Iris pigment epithelial cell (primary cell): ENCODE data around the gene FOXO3.

ENCODE experiments used
- DNase-seq: peaks from one replicate; pipeline ENCODE4 v3.0.0-alpha.2; 2011; ENCODE audit warnings: low read depth

Gene FOXO3

DNA sequence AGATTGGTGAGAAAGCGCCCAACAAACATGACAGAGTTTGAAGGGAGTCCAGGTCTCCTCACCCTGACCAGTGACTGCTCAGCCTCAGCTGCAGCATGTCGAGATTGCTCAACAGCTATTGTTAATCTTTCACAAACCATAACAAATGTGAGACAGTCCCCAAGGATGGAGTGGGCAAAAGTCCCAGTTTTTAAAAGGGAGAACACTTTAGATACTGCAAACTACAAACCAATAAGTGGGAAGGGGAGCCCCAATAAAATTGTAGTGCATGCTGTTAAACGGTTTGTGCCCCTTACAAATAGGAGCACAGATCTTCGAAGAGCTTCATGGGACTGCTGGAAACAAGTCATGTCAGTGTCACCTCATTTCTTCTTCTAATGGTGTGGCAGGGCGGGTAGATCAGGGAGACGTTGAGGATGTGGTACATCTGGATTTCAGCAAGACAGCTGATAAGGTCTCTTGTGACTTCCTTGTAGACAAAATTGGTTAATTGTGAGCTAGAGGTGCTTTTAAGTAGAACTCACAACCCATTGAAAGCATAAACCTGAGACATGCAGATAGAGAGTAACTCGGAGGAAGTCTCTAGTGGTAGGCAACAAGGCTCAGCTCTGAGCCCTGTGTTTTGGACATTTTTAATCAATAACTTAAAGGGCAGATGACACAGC lies 153.5 kb downstream of the FOXO3 start:
- peak; percentile 45 for DNase-seq

DNA sequence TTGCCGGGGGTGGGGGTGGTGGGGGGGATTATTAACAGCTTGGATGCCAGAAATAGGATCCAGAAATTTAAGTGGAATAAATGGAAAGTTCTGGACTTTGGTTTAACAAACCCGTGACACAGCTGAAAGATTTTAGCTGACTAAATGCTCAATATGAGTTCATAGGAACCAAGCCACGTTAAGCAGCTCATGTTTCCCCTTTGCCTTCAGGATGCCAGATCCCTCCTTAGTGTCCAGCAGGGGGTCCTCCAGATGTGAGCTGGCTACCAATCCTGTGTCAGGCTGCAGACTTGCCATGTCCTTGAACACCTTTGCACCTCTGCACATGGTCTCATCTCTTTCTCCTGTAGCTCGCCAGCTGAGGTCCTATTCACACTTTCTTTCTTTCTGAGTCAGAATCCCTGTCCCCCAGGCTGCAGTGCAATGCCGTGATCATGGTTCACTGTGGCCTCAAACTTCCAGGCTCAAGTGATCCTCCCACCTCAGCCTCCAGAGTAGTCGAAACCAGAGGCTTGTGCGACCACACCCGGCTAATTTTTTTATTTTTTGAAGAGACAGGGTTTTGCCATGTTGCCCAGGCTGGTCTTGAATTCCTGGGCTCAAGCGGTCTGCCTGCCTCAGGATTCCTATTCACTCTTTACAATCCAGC lies 154.2 kb downstream of the FOXO3 start:
- no peak for DNase-seq

DNA sequence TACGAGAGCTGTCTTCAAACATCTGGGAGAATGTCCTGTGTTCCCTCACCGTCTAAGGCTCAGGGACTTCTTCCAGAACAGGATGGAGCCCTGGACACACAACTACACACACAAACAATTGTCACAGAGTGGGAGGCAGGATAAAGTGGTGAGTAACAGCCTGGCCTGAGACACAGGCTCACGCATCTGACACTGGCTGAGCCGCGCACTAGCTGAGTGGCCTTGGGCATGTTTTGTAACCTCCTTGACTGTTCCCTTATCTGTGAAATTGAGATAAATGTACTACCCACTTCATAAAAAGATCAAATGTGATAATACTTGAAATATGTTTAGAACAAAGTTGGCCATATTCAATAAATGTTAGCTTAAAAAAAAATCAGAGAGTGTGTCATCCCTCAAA lies 155.1 kb downstream of the FOXO3 start:
- peak; percentile 43 for DNase-seq

DNA sequence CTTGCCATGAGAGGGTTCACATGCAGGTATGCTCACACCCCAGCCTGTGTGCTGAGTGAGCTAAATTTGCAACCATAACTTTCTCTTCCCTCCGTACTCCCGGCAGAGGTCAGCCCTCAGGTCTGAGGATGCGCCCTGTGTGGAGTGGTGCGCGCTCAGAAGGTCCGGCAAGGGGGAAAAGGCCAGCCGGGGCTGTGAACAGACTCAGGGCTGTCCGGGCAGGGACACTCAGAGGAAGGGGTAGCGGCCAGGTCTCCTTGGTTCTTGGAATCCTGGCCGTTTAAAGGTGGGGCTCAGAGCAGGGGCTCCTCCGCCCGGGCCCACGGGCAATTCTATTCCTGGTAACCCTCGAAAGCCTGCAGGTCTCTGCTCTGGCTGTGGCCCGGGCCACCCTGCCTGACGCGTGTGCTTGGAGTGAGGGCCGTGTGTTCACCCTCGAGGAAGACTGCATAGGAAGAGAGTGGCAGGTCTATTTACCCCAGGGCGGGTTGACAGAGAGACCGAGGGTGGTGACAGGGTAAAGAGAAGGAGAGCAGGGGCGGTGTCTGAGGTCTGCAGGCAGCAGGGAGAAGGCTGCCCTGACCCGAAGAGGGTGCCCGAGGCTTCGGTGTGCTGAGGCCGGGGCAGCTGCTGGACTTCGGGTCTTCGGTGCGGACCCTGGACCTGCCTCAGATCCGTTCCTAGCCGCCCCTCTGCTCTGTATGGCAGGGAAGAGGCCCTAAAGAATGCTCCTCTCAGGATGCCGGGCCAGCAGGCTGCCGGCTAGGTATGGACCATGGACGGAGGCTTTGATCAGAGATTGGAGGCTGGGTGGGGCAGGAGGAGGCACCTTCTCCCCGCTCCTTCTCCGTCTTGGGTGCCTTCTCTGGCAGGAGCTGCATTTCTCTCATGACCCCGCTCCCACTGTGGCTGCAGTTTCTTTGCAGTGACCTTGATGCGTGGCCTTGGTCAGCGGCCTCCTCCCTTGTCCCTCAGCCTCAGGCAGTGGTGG lies 156.4 kb downstream of the FOXO3 start:
- DNase-seq: no peak

DNA sequence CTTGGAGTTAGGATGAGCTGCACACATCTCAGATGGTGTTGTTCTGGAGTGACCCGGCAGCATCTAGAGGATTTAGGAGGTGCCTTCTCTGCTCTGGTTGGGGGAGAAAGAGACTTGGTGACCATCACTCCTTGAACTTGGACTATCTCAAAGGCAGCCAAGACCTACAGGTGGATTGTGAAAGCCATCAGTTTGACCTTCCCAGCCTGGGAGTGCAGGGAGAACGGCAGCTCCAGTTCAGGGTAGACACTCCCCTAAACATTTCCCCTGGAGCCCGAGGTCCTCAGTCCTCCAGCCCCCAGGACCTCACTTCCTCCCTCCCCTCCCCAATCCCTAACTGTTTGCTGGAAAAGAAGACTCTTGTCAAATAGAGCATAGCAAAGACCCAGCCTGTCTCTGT lies 158.8 kb downstream of the FOXO3 start:
- DNase-seq: no peak

DNA sequence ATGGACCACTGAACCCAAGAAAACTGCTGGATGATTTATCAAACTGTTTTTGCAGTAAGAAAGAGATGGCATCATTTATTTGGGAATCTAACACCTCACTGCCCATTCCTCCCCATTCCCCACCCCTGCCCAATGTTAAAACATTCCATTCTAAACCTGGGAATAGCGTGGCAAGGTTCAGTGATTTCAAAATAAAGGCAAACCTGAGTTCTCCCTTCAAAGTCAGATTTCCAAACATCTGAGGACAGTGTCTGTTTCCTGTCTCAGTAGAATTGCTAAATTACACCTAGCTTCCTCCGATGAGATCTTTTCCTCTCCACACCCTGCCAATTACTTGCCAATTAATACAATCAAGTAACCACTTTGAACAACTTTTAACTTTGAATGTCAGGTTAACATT lies 160.1 kb downstream of the FOXO3 start:
- no peak for DNase-seq

DNA sequence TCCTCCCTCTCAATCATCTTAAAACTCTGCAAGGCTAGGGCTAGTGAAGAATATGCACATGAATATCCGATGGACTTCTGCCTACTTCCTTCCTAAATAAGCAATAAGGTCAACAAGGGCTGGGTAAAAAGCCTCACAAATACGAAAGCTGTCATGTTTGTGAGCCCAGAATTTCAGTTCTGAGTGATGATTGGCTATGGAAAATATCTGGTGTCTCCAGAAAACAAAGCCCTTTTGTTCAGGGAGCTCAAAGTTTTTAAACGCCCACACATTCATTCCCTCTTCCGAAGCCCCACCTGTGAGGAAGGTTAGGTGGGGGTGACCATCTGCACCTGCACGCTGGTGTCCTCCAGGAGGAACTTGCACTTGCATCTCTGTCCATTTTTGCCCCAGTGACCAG lies 160.6 kb downstream of the FOXO3 start:
- no peak for DNase-seq

DNA sequence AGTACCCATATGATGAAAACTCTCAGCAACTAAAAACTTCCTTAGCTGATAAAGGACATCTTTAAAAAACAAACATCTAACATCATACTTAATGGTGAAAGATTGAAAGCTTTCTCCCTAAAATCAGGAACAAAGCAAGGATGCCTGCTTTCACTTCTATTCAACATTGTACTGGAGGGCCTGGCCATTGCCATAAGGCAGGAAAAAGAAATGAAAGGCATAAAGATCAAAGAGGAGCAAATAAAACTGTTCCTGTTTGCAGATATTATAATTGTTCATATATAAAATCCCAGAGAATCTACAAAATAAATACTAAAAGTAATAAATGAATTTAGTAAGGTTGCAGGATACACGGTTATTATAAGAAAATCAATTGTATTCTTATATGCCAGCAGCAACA lies 162.9 kb downstream of the FOXO3 start:
- no peak for DNase-seq

DNA sequence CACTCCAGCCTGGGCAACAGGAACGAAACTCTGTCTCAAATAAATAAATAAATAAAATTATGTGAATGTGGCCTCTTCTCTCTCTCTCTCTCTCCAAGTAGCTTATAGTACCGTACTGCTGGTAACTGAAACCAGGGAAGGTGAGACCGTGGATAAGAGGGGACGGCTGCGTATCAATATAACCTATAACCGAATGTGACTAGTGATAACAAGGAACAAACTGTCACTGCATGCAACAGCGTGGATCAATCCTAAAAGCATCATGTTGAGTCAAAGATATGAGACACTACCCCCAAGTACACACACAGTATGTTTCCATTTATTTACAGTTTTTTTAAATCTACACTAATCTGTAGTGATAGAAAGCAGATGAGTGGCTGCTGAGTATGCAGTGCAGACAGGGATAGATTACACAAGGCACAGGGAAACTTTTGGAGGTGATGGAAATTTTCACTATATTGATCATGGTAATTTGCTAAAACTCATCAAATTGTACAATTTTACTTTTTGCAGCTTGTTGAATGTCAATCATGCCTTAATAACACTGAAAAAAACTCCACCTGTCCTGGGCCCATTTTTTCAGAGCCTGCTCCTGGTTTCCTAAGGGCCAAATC lies 166.1 kb downstream of the FOXO3 start:
- DNase-seq: no peak

DNA sequence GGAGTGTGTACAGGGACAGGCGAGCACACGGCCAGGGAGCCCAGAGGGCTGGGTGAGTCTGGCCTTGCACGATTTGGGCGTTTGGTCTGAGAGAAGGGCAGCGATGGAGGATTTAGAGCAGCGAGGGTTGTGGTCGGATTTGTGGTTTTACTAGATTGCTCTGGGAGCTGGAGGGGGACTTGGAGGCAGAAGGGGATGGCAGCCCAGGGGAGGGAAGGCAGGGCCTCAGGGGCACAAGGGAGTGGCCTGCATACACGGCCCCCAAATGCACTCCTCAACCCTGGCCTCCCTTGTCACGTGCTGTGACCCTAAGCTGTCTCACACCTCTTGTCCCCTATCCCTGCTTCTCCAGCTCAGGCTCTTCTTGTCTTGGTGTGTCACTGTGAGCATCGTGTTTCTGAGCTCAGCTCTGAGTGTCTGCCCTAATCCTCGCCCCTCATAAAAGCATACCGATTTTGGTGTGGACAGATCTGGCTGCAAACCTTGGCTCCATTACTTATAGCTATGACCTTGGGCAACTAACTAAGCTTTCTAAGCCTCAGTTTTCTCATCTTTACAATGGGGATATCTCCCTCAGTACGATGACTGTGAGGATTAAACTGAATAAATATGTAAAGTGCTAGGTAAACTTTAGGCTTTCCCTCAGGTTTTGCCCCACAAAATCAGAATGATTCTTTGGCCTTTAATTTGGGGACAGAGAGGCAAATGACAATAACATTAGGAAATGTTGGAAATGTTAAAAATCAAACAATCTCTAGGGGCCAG lies 167.4 kb downstream of the FOXO3 start:
- no peak for DNase-seq

DNA sequence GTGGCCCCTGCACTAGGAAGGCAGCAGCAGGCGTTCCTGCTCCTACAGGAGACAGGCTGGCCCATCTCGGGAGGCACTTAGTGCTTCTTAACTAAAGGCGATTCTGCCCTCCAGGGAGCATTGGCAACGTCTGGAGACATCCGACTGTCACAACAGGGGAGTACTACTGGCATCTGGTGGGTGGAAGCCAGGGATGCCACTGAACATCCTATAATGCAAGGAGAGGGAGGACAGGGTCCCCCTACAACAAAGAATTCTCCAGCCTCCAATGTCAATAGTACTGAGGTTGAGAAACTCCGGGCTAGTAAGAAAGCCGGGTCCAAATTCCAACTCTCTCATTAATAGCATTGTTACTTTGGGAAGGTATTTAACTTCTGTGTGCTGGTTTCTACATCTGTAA lies 168.1 kb downstream of the FOXO3 start:
- DNase-seq: no peak

DNA sequence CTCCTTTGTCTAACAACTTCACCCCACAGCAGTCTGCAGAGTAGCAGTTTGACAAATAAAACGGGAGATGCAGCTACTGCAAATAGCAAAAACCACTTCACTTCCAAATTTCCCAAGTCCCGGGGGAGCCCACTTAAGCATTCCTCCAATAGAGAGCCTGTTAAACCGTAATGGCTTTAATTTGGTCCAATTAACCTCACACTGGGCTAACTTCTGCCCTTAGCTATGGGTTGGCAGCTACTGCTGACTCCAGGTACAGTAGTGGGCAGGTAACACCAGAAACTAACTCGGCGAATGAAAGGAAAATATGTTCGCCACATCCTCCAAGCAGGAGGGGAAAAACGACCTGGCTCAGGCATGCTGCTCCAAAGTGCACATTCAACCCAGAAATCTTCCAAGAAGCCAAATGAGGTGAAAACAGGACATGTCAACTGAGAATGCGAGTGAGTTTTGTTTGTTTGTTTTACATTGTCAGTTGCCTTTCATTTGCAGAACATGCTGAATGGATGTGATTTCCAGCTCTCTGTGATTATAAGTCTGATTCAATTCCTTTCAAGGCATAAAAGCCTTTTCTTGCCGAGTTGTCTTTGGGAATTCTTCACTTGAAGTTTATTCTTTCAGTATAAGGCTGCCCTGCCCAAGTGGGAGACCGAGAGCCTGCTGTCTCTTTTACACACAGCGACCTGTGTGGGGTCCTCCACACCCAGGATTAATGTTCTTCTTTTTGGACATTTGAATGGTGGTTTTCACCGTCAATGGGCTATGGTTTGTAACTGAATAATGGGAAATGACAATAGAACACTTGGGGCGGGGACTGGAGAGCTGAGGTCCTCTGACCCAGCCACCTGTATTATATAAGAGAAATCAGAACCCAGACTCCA lies 170.2 kb downstream of the FOXO3 start:
- no peak for DNase-seq

DNA sequence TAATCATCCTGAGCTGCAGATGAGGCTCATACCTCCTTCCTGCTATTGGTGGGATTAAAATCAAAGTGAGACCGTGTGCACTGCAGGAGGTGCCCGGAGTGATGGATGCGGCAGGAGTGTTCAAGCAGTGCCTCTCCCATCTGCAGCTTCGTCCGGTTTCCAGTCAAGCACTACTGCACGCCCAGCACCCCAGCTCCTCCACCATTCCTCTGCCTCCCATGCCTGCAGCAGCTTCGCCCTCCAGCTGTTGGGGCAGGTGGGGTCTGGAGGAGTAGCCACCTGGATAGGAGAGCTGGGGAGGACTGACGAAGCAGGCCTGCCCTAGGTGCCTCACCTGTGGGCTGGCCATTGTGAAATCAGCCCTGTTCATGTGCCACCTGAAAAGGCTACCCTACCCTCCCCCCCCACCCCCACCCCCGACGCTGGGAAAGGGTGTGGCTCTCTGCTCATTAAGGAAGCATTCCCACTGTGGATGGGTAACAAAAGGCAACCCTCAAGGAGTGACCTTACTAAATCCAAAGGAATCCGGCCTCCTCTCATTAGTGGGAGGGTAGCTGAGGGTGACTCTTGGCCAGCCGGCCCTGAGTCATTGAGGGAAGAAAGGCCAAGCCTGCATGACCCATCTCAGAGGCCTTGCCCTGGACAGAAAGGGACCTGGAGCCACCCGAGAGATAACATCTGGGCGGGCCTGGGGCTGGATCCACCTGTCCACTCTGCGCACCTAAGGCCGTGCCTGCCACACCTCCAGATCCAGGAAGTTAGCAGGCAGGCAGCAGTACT lies 171.6 kb downstream of the FOXO3 start:
- DNase-seq: no peak

DNA sequence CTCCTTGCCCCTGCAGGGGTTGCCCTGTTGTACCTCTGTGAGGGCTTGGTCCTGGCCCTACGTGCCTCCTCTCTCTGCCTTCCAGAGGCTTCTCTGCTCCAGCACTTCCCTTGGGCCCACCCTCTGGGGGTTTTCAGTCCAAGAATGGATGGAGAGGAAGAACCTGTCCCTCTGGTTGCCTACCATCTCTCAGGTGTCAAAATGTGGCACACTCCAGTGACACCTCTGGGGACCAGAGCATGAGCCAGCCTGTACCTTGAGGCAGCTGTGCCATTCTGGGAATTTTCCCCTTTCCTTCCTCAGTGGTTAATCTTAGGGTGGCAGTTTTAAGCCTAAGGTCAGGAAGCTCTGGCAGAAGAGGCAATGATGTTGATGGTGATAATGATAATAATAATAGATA lies 172.3 kb downstream of the FOXO3 start:
- no peak for DNase-seq

DNA sequence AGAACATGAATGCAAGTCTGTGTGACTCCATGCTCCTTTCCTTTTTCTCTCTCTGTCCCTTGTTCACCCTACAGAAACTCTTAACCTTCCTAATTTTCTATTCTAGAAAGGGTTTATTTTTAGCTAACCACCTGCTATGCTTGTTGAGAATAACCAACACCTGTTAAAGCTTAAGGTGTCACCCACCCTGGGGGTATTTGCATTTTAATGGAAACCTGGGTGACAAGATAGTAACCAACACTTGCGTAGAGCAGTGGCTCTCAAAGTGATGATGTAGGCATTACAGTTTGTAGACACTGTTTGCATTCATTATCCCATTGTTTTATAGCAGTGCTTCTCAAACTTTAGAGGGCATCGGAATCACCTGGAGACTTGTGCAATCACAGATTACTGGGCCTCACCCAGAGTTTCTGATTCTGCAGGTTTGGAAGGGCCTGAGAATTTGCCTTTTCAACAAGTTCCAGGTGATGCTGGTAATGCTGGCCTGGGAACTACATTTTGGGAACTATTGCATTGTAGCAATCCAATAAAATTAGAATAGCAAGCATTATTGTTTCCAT lies 173.1 kb downstream of the FOXO3 start:
- no peak for DNase-seq
